WTC11 (cell line): ENCODE measurements around the gene ZNF451. TPM values are rescaled to one million over a fixed set of nuclear protein-coding genes. Genes with fewer than 3 reads are reported as not detected.

Source experiments
- ATAC-seq: fragments of 200-7000 bp; cut with Tn5 transposase; 2 replicates; pipeline ENCODE4 v1.10.0; 2021; ENCODE audit warnings: mild to moderate bottlenecking, moderate library complexity
- CTCF ChIA-PET: fragments of 300-600 bp; sonication (Branson Sonifier 250); formaldehyde crosslinking; loops from one replicate; lab custom pipeline; 2021; ENCODE audit warnings: antibody characterized with exemption; lab: Charles Lee
- POLR2A ChIA-PET: fragments of 350-600 bp; sonication (Branson Sonifier 250); formaldehyde crosslinking; loops from one replicate; lab custom pipeline; 2021; ENCODE audit warnings: antibody characterized with exemption; lab: Charles Lee
- DNase-seq: peaks from one replicate; pipeline ENCODE4 v3.0.0; 2021; ENCODE audit warnings: low spot score
- H3K27ac Mint-ChIP-seq: 2 replicates; pipeline ENCODE4 v1.8.0; 2021; ENCODE audit warnings: mixed read lengths
- H3K27me3 Mint-ChIP-seq: 2 replicates; pipeline ENCODE4 v1.8.0; 2021; ENCODE audit warnings: low read depth, mild to moderate bottlenecking, moderate library complexity, mixed read lengths
- H3K36me3 Mint-ChIP-seq: 2 replicates; pipeline ENCODE4 v1.8.0; 2021; ENCODE audit warnings: mixed read lengths
- H3K4me1 Mint-ChIP-seq: 2 replicates; pipeline ENCODE4 v1.8.0; 2022; ENCODE audit warnings: mixed read lengths
- H3K4me3 Mint-ChIP-seq: 2 replicates; pipeline ENCODE4 v1.8.0; 2021; ENCODE audit warnings: mild to moderate bottlenecking, moderate library complexity, mixed read lengths
- H3K9me3 Mint-ChIP-seq: 2 replicates; pipeline ENCODE4 v1.8.0; 2021; ENCODE audit warnings: mixed read lengths
- ATF3 ChIP-seq: sonication (generic); formaldehyde crosslinking; conservative IDR thresholded peaks from 2 replicates; pipeline ENCODE4 v1.8.1; 2022; ENCODE audit warnings: mild to moderate bottlenecking, missing genetic modification reagents
- HMGA2 ChIP-seq: fragments of 250-450 bp; sonication (Bioruptor Pico); IDR thresholded peaks from 2 replicates; pipeline ENCODE4 v1.4.0; 2021; ENCODE audit warnings: mild to moderate bottlenecking, moderate library complexity
- JAZF1 ChIP-seq: fragments of 250-450 bp; sonication (Bioruptor Pico); IDR thresholded peaks from 2 replicates; pipeline ENCODE4 v1.9.0; 2021; ENCODE audit warnings: moderate library complexity, mild to moderate bottlenecking, inconsistent platforms
- MYBL2 ChIP-seq: sonication (generic); formaldehyde crosslinking; IDR thresholded peaks from 2 replicates; pipeline ENCODE4 v1.8.1; 2023; ENCODE audit warnings: mild to moderate bottlenecking, moderate library complexity, missing genetic modification reagents
- NFYB ChIP-seq: sonication (generic); formaldehyde crosslinking; conservative IDR thresholded peaks from 2 replicates; pipeline ENCODE4 v1.8.0; 2022; ENCODE audit warnings: low read depth, missing genetic modification reagents
- PRDM15 ChIP-seq: sonication (generic); formaldehyde crosslinking; IDR thresholded peaks from 2 replicates; pipeline ENCODE4 v1.8.0; 2022; ENCODE audit warnings: missing genetic modification reagents
- PRRX2 ChIP-seq: fragments of 250-450 bp; sonication (Bioruptor Pico); IDR thresholded peaks from 2 replicates; pipeline ENCODE4 v1.8.0; 2021; ENCODE audit warnings: mild to moderate bottlenecking
- STAT6 ChIP-seq: sonication (generic); formaldehyde crosslinking; conservative IDR thresholded peaks from 2 replicates; pipeline ENCODE4 v1.8.1; 2023; ENCODE audit warnings: mild to moderate bottlenecking, low read depth, missing genetic modification reagents, moderate library complexity
- ZNF263 ChIP-seq: sonication (generic); formaldehyde crosslinking; IDR thresholded peaks from 2 replicates; pipeline ENCODE4 v1.8.1; 2022; ENCODE audit warnings: low read depth, mild to moderate bottlenecking, moderate library complexity, missing genetic modification reagents
- ZNF671 ChIP-seq: fragments of 250-450 bp; sonication (Bioruptor Pico); IDR thresholded peaks from 2 replicates; pipeline ENCODE4 v1.8.0; 2021; ENCODE audit warnings: mild to moderate bottlenecking
- total RNA-seq: library from RNA; stranded (reverse); gene quantifications from 3 replicates; pipeline ENCODE4 v1.2.3, GENCODE V29; 2021
- TF ChIP-seq, protein P1 (sequence below): sonication (generic); formaldehyde crosslinking; IDR thresholded peaks from 2 replicates; pipeline ENCODE4 v1.8.1; 2023; ENCODE audit warnings: mild to moderate bottlenecking, moderate library complexity, missing genetic modification reagents
- TF ChIP-seq, protein P2 (sequence below): sonication (generic); formaldehyde crosslinking; IDR thresholded peaks from 2 replicates; pipeline ENCODE4 v1.8.1; 2023; ENCODE audit warnings: mild to moderate bottlenecking, missing genetic modification reagents, borderline replicate concordance
- TF ChIP-seq, protein P3 (sequence below): sonication (generic); formaldehyde crosslinking; IDR thresholded peaks from 2 replicates; pipeline ENCODE4 v1.8.1; 2022; ENCODE audit warnings: low read depth, mild to moderate bottlenecking, moderate library complexity, missing genetic modification reagents, borderline replicate concordance
- TF ChIP-seq, protein P4 (sequence below): sonication (generic); formaldehyde crosslinking; IDR thresholded peaks from 2 replicates; pipeline ENCODE4 v1.8.1; 2022; ENCODE audit warnings: mild to moderate bottlenecking, moderate library complexity, missing genetic modification reagents
- TF ChIP-seq, protein P5 (sequence below): fragments of 250-450 bp; sonication (Bioruptor Pico); IDR thresholded peaks from 2 replicates; pipeline ENCODE4 v1.9.0; 2021; ENCODE audit warnings: mild to moderate bottlenecking

Gene ZNF451
- total RNA-seq, 1 experiment from 2014 or later = 55.4 TPM

DNA sequence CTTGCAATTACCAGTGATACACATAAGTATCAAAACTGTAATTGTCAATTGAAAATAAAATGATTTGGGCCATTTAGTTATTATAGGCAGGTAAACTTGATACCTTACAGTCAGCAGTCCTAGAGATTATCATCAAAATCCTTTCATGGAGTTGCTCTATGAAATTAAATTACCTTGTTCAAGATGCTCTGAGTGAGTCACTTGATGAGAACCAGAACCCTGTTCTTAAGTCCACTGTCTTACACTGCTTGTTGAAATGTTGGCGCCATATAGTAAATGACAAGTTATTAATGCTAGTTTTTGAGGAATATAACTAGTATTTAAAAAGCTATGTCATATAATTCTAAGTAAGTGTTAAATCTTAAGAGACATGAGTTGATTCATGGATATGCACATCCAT, 45.0 kb downstream of the ZNF451 start:
- Mint-ChIP-seq H3K36me3 (peaks cover 19% of the 10 kb centered on the region; the same call in 1 of the 2 replicates), H3K9me3 (no peaks in the 10 kb centered on the region), H3K4me1 (no peaks in the 10 kb centered on the region), H3K27me3 (no peaks in the 10 kb centered on the region), H3K4me3 (no peak overlapping the region), H3K27ac (no peak overlapping the region)
- POLR2A ChIA-PET = no interaction called here
- no peak for ATAC-seq
- CTCF ChIA-PET = interaction anchor here (1.4 kb wide), 1 partner anchor 207 kb away, joined by 4 read pairs; no protein-coding TSS in a partner anchor
- DNase-seq = no peak
- no peak for TF ChIP-seq ZNF263 (CRISPR knock-in tag)
- TF ChIP-seq, protein P1, sequence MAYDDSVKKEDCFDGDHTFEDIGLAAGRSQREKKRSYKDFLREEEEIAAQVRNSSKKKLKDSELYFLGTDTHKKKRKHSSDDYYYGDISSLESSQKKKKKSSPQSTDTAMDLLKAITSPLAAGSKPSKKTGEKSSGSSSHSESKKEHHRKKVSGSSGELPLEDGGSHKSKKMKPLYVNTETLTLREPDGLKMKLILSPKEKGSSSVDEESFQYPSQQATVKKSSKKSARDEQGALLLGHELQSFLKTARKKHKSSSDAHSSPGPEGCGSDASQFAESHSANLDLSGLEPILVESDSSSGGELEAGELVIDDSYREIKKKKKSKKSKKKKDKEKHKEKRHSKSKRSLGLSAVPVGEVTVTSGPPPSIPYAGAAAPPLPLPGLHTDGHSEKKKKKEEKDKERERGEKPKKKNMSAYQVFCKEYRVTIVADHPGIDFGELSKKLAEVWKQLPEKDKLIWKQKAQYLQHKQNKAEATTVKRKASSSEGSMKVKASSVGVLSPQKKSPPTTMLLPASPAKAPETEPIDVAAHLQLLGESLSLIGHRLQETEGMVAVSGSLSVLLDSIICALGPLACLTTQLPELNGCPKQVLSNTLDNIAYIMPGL (CRISPR knock-in tag) = no peak
- no peak for TF ChIP-seq NFYB (CRISPR knock-in tag)
- TF ChIP-seq, protein P2, sequence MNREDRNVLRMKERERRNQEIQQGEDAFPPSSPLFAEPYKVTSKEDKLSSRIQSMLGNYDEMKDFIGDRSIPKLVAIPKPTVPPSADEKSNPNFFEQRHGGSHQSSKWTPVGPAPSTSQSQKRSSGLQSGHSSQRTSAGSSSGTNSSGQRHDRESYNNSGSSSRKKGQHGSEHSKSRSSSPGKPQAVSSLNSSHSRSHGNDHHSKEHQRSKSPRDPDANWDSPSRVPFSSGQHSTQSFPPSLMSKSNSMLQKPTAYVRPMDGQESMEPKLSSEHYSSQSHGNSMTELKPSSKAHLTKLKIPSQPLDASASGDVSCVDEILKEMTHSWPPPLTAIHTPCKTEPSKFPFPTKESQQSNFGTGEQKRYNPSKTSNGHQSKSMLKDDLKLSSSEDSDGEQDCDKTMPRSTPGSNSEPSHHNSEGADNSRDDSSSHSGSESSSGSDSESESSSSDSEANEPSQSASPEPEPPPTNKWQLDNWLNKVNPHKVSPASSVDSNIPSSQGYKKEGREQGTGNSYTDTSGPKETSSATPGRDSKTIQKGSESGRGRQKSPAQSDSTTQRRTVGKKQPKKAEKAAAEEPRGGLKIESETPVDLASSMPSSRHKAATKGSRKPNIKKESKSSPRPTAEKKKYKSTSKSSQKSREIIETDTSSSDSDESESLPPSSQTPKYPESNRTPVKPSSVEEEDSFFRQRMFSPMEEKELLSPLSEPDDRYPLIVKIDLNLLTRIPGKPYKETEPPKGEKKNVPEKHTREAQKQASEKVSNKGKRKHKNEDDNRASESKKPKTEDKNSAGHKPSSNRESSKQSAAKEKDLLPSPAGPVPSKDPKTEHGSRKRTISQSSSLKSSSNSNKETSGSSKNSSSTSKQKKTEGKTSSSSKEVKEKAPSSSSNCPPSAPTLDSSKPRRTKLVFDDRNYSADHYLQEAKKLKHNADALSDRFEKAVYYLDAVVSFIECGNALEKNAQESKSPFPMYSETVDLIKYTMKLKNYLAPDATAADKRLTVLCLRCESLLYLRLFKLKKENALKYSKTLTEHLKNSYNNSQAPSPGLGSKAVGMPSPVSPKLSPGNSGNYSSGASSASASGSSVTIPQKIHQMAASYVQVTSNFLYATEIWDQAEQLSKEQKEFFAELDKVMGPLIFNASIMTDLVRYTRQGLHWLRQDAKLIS (CRISPR knock-in tag) = no peak
- no peak for TF ChIP-seq ATF3 (CRISPR knock-in tag)
- TF ChIP-seq ZNF671 (CRISPR knock-in tag) = no peak
- TF ChIP-seq HMGA2 (CRISPR knock-in tag) = no peak
- no peak for TF ChIP-seq MYBL2 (CRISPR knock-in tag)
- no peak for TF ChIP-seq STAT6
- TF ChIP-seq, protein P3, sequence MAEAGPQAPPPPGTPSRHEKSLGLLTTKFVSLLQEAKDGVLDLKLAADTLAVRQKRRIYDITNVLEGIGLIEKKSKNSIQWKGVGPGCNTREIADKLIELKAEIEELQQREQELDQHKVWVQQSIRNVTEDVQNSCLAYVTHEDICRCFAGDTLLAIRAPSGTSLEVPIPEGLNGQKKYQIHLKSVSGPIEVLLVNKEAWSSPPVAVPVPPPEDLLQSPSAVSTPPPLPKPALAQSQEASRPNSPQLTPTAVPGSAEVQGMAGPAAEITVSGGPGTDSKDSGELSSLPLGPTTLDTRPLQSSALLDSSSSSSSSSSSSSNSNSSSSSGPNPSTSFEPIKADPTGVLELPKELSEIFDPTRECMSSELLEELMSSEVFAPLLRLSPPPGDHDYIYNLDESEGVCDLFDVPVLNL (CRISPR knock-in tag) = no peak
- TF ChIP-seq PRDM15 (CRISPR knock-in tag) = no peak
- no peak for TF ChIP-seq JAZF1 (CRISPR knock-in tag)
- TF ChIP-seq, protein P4, sequence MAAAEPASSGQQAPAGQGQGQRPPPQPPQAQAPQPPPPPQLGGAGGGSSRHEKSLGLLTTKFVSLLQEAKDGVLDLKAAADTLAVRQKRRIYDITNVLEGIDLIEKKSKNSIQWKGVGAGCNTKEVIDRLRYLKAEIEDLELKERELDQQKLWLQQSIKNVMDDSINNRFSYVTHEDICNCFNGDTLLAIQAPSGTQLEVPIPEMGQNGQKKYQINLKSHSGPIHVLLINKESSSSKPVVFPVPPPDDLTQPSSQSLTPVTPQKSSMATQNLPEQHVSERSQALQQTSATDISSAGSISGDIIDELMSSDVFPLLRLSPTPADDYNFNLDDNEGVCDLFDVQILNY (CRISPR knock-in tag) = no peak
- TF ChIP-seq, protein P5, sequence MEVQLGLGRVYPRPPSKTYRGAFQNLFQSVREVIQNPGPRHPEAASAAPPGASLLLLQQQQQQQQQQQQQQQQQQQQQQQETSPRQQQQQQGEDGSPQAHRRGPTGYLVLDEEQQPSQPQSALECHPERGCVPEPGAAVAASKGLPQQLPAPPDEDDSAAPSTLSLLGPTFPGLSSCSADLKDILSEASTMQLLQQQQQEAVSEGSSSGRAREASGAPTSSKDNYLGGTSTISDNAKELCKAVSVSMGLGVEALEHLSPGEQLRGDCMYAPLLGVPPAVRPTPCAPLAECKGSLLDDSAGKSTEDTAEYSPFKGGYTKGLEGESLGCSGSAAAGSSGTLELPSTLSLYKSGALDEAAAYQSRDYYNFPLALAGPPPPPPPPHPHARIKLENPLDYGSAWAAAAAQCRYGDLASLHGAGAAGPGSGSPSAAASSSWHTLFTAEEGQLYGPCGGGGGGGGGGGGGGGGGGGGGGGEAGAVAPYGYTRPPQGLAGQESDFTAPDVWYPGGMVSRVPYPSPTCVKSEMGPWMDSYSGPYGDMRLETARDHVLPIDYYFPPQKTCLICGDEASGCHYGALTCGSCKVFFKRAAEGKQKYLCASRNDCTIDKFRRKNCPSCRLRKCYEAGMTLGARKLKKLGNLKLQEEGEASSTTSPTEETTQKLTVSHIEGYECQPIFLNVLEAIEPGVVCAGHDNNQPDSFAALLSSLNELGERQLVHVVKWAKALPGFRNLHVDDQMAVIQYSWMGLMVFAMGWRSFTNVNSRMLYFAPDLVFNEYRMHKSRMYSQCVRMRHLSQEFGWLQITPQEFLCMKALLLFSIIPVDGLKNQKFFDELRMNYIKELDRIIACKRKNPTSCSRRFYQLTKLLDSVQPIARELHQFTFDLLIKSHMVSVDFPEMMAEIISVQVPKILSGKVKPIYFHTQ (CRISPR knock-in tag) = no peak
- TF ChIP-seq PRRX2 (CRISPR knock-in tag) = no peak
